Neural cell (in vitro differentiated cells): ENCODE measurements around the gene PANK4. TPM values are rescaled to one million over a fixed set of nuclear protein-coding genes. Genes with fewer than 3 reads are reported as not detected.

ENCODE experiments used
- H2AFZ ChIP-seq: fragments of 200-600, 300-800 bp; sonication (generic), shearing (Covaris generic); 2 replicates; pipeline ENCODE4 v1.6.0; 2014; ENCODE audit warnings: low read depth, mild to moderate bottlenecking, antibody characterized with exemption, low read length, moderate library complexity
- H3F3A ChIP-seq: fragments of 200-600 bp; shearing (Covaris generic); 2 replicates; pipeline ENCODE4 v1.6.1; 2016; ENCODE audit warnings: mild to moderate bottlenecking, moderate library complexity, mixed read lengths, antibody characterized with exemption, low read length; ENCODE audit not compliant: insufficient read depth, poor library complexity, severe bottlenecking
- H3K27ac ChIP-seq: fragments of 200-600, 300-800 bp; sonication (generic), shearing (Covaris generic); 2 replicates; pipeline ENCODE4 v1.5.1; 2014; ENCODE audit warnings: mild to moderate bottlenecking, low read length, moderate library complexity
- H3K27me3 ChIP-seq: fragments of 300-800, 200-600 bp; sonication (generic), shearing (Covaris generic); 2 replicates; pipeline ENCODE4 v1.6.0; 2014; ENCODE audit warnings: mild to moderate bottlenecking, low read depth, low read length, moderate library complexity; ENCODE audit not compliant: insufficient read depth
- H3K36me3 ChIP-seq: fragments of 300-800, 200-600 bp; sonication (generic), shearing (Covaris generic); 2 replicates; pipeline ENCODE4 v1.5.1; 2014; ENCODE audit warnings: mild to moderate bottlenecking, antibody characterized with exemption, low read length, moderate library complexity; ENCODE audit not compliant: insufficient read depth
- H3K4me2 ChIP-seq: fragments of 300-800, 200-600 bp; sonication (generic), shearing (Covaris generic); 2 replicates; pipeline ENCODE4 v1.6.0; 2014; ENCODE audit warnings: mild to moderate bottlenecking, low read length
- H3K4me3 ChIP-seq: fragments of 300-800, 200-600 bp; sonication (generic), shearing (Covaris generic); 2 replicates; pipeline ENCODE4 v1.5.1; 2014; ENCODE audit warnings: mild to moderate bottlenecking, low read length, moderate library complexity
- H3K79me2 ChIP-seq: fragments of 200-600 bp; shearing (Covaris generic); replicated peaks from 2 replicates; pipeline ENCODE4 v1.6.0; 2014; ENCODE audit warnings: mild to moderate bottlenecking, low read length, moderate library complexity; ENCODE audit not compliant: insufficient read depth
- H3K9ac ChIP-seq: fragments of 300-800, 200-600 bp; sonication (generic), shearing (Covaris generic); 2 replicates; pipeline ENCODE4 v1.6.1; 2016; ENCODE audit warnings: mild to moderate bottlenecking, low read length, mixed read lengths
- H3K9me2 ChIP-seq: fragments of 200-600 bp; shearing (Covaris generic); 2 replicates; pipeline ENCODE4 v1.6.1; 2016; ENCODE audit warnings: mild to moderate bottlenecking, low read length, mixed read lengths; ENCODE audit not compliant: insufficient read depth
- H3K9me3 ChIP-seq: fragments of 200-600, 300-800 bp; sonication (generic), shearing (Covaris generic); 2 replicates; pipeline ENCODE4 v1.6.1; 2016; ENCODE audit warnings: mild to moderate bottlenecking, mixed run types, low read length, moderate library complexity, mixed read lengths
- H4K20me1 ChIP-seq: fragments of 200-600 bp; shearing (Covaris generic); 2 replicates; pipeline ENCODE4 v1.6.1; 2016; ENCODE audit warnings: mild to moderate bottlenecking, mixed run types; ENCODE audit not compliant: insufficient read depth
- CTCF ChIP-seq: fragments of 450-650 bp; IDR thresholded peaks from 2 replicates; pipeline ENCODE4 v1.5.1; 2014; ENCODE audit warnings: antibody characterized with exemption, mild to moderate bottlenecking, moderate library complexity; ENCODE audit not compliant: poor library complexity, severe bottlenecking
- EP300 ChIP-seq: fragments of 450-650 bp; conservative IDR thresholded peaks from 2 replicates; pipeline ENCODE4 v1.6.1; 2014; ENCODE audit warnings: antibody characterized with exemption, mild to moderate bottlenecking, moderate library complexity; ENCODE audit not compliant: poor library complexity, severe bottlenecking
- EZH2 ChIP-seq: fragments of 200-600, 300-800 bp; shearing (Covaris generic), sonication (generic); IDR thresholded peaks from 2 replicates; pipeline ENCODE4 v1.6.1; 2014; ENCODE audit warnings: antibody characterized with exemption, low read length, borderline replicate concordance, mild to moderate bottlenecking; ENCODE audit not compliant: insufficient read depth, poor library complexity, severe bottlenecking
- MXI1 ChIP-seq: fragments of 450-650 bp; conservative IDR thresholded peaks from 2 replicates; pipeline ENCODE4 v1.6.1; 2014; ENCODE audit warnings: antibody characterized with exemption, mild to moderate bottlenecking; ENCODE audit not compliant: poor library complexity, severe bottlenecking
- POLR2AphosphoS5 ChIP-seq: IDR thresholded peaks from 2 replicates; pipeline ENCODE4 v1.6.1; 2012
- RAD21 ChIP-seq: fragments of 450-650 bp; conservative IDR thresholded peaks from 2 replicates; pipeline ENCODE4 v1.6.1; 2014; ENCODE audit warnings: antibody characterized with exemption, mild to moderate bottlenecking, moderate library complexity
- SMC3 ChIP-seq: fragments of 450-650 bp; conservative IDR thresholded peaks from 2 replicates; pipeline ENCODE4 v1.6.1; 2014; ENCODE audit warnings: antibody characterized with exemption, mild to moderate bottlenecking, moderate library complexity; ENCODE audit not compliant: poor library complexity
- polyA plus RNA-seq: library from polyadenylated mRNA; depleted of rRNA; stranded (reverse); fragments of >200 nt; gene quantifications from 2 replicates; pipeline ENCODE4 v1.2.3, GENCODE V29; 2014
- TF ChIP-seq, protein P1 (sequence below): IDR thresholded peaks from 2 replicates; pipeline ENCODE4 v1.6.1; 2012; ENCODE audit warnings: borderline replicate concordance

The PANK4 gene
- polyA plus RNA-seq, 1 donor from 2014 or later, result 37.9 TPM

DNA sequence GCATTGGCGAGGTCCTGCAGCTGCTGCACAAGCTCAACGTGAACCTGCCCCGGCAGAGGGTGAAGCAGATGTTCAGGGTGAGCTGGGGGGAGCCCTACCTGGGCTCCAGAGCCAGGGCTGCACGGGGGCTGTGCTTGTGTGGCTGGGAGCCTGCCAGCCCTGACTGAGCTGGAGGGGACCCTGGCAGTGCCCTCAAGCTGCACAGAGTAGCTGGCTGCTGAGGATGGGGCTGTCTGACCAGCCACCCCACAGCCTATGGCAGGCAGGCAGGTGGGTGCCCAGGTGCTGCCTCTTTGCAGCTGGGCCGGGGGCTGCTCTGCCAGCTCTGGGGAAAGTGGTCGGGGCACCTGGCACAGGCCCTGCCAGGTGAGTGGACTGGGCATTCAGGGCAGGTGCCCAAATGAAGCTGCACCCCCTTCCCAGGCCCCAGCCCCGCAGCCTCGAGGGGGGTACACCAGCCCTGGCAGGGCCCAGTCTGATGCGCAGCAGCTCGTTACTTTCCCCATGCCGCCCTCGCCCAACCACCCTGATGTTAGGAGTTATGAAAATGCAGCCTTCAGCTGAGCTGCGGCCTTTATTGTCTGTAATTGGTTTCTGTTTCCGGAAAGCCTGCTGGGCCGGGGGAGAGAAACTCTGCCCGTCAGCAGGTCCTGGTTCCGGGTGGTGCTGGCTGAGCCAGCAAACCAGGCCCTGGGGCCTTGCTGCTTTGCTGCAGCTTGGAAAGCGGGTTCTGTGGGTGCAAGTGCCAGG lies 46.0 kb downstream of the PANK4 start:
- Histone ChIP-seq H3K27ac (no peak overlapping the region), H3K9ac (no peak overlapping the region)
- TF ChIP-seq POLR2AphosphoS5, result no peak

GRCh38 chr1:2479618-2480017 lies 46.8 kb downstream of the PANK4 start:
- no peaks in the 10 kb centered on the region for H3K79me2 ChIP-seq
- H2AFZ ChIP-seq, result no peak overlapping the region
- H3K4me3 ChIP-seq, result no peak overlapping the region
- H3K4me2 ChIP-seq, result no peak overlapping the region
- no peak overlapping the region for H3K9ac ChIP-seq
- no peak overlapping the region for H3K27ac ChIP-seq
- no peaks in the 10 kb centered on the region for H3F3A ChIP-seq
- H3K9me2 ChIP-seq, result no peaks in the 10 kb centered on the region
- H3K36me3 ChIP-seq, result no peaks in the 10 kb centered on the region
- TF ChIP-seq EP300 (no peak), MXI1 (no peak)
- no peaks in the 10 kb centered on the region for H3K27me3 ChIP-seq
- no peaks in the 10 kb centered on the region for H4K20me1 ChIP-seq
- H3K9me3 ChIP-seq, result no peaks in the 10 kb centered on the region

More for the DNA sequence above, 46.0 kb downstream of the PANK4 start:
- H3K4me2 ChIP-seq, result no peak overlapping the region
- H3F3A ChIP-seq, result no peaks in the 10 kb centered on the region
- no peaks in the 10 kb centered on the region for H3K9me3 ChIP-seq
- H3K79me2 ChIP-seq, result no peaks in the 10 kb centered on the region
- H3K36me3 ChIP-seq, result no peaks in the 10 kb centered on the region
- H3K27me3 ChIP-seq, result no peaks in the 10 kb centered on the region
- H3K4me3 ChIP-seq, result no peak overlapping the region
- H4K20me1 ChIP-seq, result no peaks in the 10 kb centered on the region
- H3K9me2 ChIP-seq, result no peaks in the 10 kb centered on the region
- H2AFZ ChIP-seq, result no peak overlapping the region

GRCh38 chr1:2479186-2479585 lies 47.2 kb downstream of the PANK4 start:
- H3K4me2 ChIP-seq, result no peak overlapping the region
- no peaks in the 10 kb centered on the region for H3F3A ChIP-seq
- H3K9ac ChIP-seq, result no peak overlapping the region
- H3K4me3 ChIP-seq, result no peak overlapping the region
- no peaks in the 10 kb centered on the region for H4K20me1 ChIP-seq
- H3K9me2 ChIP-seq, result no peaks in the 10 kb centered on the region
- H3K36me3 ChIP-seq, result no peaks in the 10 kb centered on the region
- H2AFZ ChIP-seq, result no peak overlapping the region
- no peaks in the 10 kb centered on the region for H3K79me2 ChIP-seq
- no peaks in the 10 kb centered on the region for H3K27me3 ChIP-seq
- H3K27ac ChIP-seq, result no peak overlapping the region
- H3K9me3 ChIP-seq, result no peaks in the 10 kb centered on the region
- TF ChIP-seq EP300 (no peak), MXI1 (no peak), CTCF (no peak), SMC3 (no peak), RAD21 (no peak), EZH2 (no peak)
- TF ChIP-seq, protein P1, sequence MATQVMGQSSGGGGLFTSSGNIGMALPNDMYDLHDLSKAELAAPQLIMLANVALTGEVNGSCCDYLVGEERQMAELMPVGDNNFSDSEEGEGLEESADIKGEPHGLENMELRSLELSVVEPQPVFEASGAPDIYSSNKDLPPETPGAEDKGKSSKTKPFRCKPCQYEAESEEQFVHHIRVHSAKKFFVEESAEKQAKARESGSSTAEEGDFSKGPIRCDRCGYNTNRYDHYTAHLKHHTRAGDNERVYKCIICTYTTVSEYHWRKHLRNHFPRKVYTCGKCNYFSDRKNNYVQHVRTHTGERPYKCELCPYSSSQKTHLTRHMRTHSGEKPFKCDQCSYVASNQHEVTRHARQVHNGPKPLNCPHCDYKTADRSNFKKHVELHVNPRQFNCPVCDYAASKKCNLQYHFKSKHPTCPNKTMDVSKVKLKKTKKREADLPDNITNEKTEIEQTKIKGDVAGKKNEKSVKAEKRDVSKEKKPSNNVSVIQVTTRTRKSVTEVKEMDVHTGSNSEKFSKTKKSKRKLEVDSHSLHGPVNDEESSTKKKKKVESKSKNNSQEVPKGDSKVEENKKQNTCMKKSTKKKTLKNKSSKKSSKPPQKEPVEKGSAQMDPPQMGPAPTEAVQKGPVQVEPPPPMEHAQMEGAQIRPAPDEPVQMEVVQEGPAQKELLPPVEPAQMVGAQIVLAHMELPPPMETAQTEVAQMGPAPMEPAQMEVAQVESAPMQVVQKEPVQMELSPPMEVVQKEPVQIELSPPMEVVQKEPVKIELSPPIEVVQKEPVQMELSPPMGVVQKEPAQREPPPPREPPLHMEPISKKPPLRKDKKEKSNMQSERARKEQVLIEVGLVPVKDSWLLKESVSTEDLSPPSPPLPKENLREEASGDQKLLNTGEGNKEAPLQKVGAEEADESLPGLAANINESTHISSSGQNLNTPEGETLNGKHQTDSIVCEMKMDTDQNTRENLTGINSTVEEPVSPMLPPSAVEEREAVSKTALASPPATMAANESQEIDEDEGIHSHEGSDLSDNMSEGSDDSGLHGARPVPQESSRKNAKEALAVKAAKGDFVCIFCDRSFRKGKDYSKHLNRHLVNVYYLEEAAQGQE, result no peak
